Measurements from ENCODE around the gene PRR23A. TPM values are rescaled to one million over a fixed set of nuclear protein-coding genes. Genes with fewer than 3 reads are reported as not detected.

Gene PRR23A
- total and polyA plus RNA-seq, 2 of the 8 experiments (the other 6 are each of a cell fraction or from before 2014, with no cell fraction given), result not detected

GRCh38 chr3:139043554-139044365 is 37.7 kb upstream of the PRR23A start:
- Histone ChIP-seq H3K4me1 (replicated peaks in 1 of 4; ENCODE audit: control insufficient read depth in 3 of 4, insufficient read depth in 4 of 4, low read length in 3 of 4) (no peaks in the 10 kb centered on the region), H2BK5ac (ENCODE audit: low read depth, low read length) (no peak overlapping the region), H2AK5ac (ENCODE audit: low read depth, low read length) (no peak overlapping the region), H3K27ac (ENCODE audit: low read depth, low read length) (no peak overlapping the region), H3K4me2 (ENCODE audit: insufficient read depth in 1 of 2, low read depth in 2 of 2, low read length in 2 of 2) (no peak overlapping the region), H2BK15ac (ENCODE audit: low read length) (no peak overlapping the region), H3K9me3 (ENCODE audit: insufficient read depth in 2 of 2, low read depth in 1 of 2, low read length in 1 of 2) (peaks cover 7 to 23% of the 10 kb centered on the region in 2 experiments; a peak in 3 of 4 replicates), H2AFZ (ENCODE audit: low read length) (no peak overlapping the region), H2BK12ac (ENCODE audit: low read depth, low read length) (no peak overlapping the region), H3K27me3 (replicated peaks in 1 of 4; ENCODE audit: control insufficient read depth in 3 of 4, extremely low read depth in 1 of 4, insufficient read depth in 3 of 4, low read length in 3 of 4) (no peaks in the 10 kb centered on the region), H4K5ac (ENCODE audit: insufficient read length, low read depth, low read length) (no peak overlapping the region), H3K23me2 (ENCODE audit: low read depth, low read length) (no peaks in the 10 kb centered on the region), H3K23ac (ENCODE audit: insufficient read length) (no peak overlapping the region), H3K79me2 (ENCODE audit: control insufficient read depth in 1 of 2, insufficient read depth in 2 of 2, low read length in 2 of 2) (no peaks in the 10 kb centered on the region), H3K18ac (ENCODE audit: extremely low read depth, low read length) (no peak overlapping the region), H3K4me3 (ENCODE audit: extremely low read depth in 1 of 4, insufficient read depth in 2 of 4, low read depth in 3 of 4, low read length in 4 of 4) (no peak overlapping the region), H2BK20ac (ENCODE audit: low read length) (no peak overlapping the region), H3K9ac (replicated peaks in 1 of 4; ENCODE audit: extremely low read depth in 1 of 4, low read depth in 3 of 4, low read length in 3 of 4) (no peak overlapping the region), H4K20me1 (replicated peaks in 1 of 2; ENCODE audit: control insufficient read depth in 1 of 2, insufficient read depth in 2 of 2, low read length in 2 of 2) (no peaks in the 10 kb centered on the region), H3K36me3 (ENCODE audit: control insufficient read depth in 2 of 4, insufficient read depth in 4 of 4, low read length in 3 of 4) (no peaks in the 10 kb centered on the region), H3K4ac (replicated peaks; ENCODE audit: insufficient read length, low read depth, low read length) (no peak overlapping the region), H3K14ac (ENCODE audit: insufficient read length) (no peak overlapping the region), H4K8ac (ENCODE audit: extremely low read depth, insufficient read depth, low read length) (no peak overlapping the region), H2BK120ac (replicated peaks; ENCODE audit: low read depth, low read length) (no peak overlapping the region), H3K56ac (replicated peaks; ENCODE audit: insufficient read length, low read depth, low read length) (no peak overlapping the region), H3K79me1 (ENCODE audit: low read depth, low read length) (no peaks in the 10 kb centered on the region), H4K91ac (replicated peaks; ENCODE audit: insufficient read length, low read length) (no peak overlapping the region)
- peak; percentile 88 for TF ChIP-seq CEBPB (IDR thresholded peaks at IDR 0.05; ENCODE audit: low read depth, low read length)
- no peak for TF ChIP-seq PHF8 (conservative IDR thresholded peaks at IDR 0.05; ENCODE audit: low read depth, low read length)
- DNase-seq (ENCODE audit: low read depth in 1 of 2, low spot score in 2 of 2) (no peak), FAIRE-seq (no peak)
- ChIA-PET POLR2A (ENCODE audit: partially characterized antibody) (no interaction called here), CTCF (ENCODE audit: partially characterized antibody) (no interaction called here)
- 93% methylated on average over 41 of the region's 50 CpGs; no CpG with 5 or more reads in 1 of the 2 experiments for WGBS, 2 experiments (ENCODE audit: extremely low coverage in 1 of 2, insufficient coverage in 1 of 2, insufficient read length in 1 of 2, insufficient replicate concordance in 2 of 2, low coverage in 1 of 2, low lambda C conversion rate in 2 of 2, missing lambda C conversion rate in 1 of 2)

Measured in H1 (cell line).